WI38 (cell line): ENCODE measurements around the gene LMX1A.

Experiments
- H3K4me3 ChIP-seq: 2 replicates; pipeline ENCODE4 v1.5.1; 2011; ENCODE audit warnings: low read depth, mild to moderate bottlenecking, control low read depth, low read length
- TF ChIP-seq, protein P1 (sequence below): IDR thresholded peaks from 2 replicates; pipeline ENCODE4 v1.5.1; 2012; ENCODE audit warnings: low read depth, mild to moderate bottlenecking, control low read depth, low read length

The LMX1A gene

DNA sequence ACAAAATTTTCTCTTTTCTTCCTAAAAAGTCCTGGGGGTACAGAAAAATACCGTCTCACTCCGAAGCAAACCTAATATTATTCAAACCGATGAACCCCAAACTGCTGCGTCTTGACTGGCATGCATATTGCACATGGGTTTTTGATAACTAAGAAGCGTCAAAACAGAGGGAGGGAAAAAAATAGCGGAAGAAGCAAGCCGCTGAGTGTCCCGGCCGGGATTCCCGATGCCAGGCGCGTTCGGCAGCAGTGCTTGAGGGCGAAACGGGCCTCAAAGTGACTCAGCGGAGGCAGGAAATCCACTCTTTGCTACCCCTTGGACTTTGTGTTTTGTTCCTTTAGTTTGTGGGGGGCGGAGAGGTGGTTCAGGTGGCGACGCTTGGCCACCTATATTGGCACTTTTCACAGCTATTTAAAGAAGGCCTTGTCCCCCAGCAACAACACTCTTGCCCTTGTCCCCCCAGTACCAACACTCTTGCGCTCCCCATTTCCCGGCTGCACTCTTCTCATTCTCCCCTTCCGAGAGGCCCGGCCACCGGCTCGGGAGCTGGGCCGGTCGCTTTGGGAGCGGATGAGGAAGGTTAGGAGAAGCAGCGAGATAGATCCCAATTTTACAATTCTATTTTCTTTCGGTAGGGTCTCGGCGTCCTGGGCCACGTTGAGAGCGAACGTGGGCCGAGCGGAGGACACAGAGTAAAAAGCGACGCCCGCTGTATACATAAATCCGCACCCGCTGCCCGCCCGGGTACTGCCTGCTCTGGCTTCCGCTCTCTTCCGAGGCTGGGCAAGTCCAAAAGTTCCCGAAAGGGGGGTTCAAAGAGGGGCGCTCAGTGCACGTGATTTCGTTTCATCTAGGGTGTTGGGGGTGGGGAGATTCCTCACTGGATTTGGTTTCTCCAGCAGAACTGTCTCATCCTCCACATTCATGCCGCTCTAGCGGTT lies 2.5 kb downstream of the LMX1A start:
- no peak overlapping the region for H3K4me3 ChIP-seq
- TF ChIP-seq, protein P1, sequence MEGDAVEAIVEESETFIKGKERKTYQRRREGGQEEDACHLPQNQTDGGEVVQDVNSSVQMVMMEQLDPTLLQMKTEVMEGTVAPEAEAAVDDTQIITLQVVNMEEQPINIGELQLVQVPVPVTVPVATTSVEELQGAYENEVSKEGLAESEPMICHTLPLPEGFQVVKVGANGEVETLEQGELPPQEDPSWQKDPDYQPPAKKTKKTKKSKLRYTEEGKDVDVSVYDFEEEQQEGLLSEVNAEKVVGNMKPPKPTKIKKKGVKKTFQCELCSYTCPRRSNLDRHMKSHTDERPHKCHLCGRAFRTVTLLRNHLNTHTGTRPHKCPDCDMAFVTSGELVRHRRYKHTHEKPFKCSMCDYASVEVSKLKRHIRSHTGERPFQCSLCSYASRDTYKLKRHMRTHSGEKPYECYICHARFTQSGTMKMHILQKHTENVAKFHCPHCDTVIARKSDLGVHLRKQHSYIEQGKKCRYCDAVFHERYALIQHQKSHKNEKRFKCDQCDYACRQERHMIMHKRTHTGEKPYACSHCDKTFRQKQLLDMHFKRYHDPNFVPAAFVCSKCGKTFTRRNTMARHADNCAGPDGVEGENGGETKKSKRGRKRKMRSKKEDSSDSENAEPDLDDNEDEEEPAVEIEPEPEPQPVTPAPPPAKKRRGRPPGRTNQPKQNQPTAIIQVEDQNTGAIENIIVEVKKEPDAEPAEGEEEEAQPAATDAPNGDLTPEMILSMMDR: no peak

DNA sequence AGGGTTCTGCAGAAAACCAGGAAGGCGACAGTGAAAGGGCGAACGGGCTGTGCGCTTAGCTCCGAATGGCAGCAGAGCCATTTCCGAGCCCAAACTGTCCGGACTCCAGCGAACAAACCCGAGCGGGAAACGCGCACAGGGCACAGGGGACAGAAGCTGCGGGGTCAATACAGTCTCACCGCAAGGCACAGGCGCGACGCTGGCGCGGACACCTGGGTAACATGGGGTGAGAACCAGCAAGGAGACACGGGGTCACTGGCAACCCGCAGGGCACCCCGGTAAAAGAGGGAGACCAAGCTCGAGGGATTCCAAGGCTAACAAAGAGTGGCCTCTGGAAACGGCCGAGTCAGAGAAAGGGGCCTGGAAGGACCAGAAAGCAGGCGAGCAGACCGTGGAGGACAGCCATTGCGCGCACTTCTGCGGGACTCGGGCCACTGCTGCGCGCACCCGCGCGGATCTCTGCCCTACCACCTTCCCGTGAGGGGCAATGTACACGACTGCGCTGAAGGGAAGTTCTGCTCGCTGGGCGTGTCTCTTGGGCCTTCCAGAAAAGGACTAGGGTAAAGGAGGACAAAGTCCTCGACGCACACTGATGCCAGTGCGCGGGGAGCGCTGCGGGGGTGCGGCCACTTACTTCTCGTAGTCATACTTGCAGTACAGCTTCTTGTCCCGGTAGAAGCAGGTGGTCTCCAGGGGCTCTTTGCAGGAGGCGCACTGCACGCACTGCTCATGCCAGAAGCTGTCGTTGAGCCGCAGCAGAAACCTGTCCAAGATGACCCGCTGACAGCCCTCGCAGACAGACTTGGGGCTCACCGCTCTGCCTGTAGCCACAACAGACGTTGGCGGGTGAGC lies 3.8 kb downstream of the LMX1A start:
- H3K4me3 ChIP-seq: no peak overlapping the region
- TF ChIP-seq, protein P1: no peak

DNA sequence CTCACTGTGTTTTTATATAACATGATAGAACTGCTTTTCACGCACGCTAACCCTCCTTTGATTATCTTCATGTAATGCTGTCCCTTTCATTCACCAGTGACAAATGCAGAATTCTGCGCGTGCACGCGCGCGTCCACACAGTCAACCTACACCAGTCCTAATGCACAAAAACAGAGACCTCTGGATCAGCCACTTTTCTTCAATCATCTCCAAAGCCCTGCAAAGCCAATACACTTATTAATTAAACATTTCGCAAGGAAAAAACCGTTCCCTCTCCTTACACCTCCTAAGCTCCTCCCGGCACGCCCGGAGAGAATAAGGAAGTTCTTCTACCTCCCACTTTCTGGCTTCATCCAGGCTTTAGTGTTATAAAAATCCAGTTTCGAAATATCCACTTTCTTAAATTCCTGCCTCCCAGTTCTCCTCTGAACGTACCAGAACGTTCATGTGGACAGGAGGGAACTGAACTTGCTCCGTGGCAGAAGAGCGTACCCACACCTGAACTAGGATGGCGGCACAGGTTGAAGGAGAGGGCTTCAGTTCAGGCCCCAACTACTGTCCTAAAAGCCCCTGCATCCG lies 4.6 kb downstream of the LMX1A start:
- TF ChIP-seq, protein P1: no peak
- H3K4me3 ChIP-seq: no peak overlapping the region

DNA sequence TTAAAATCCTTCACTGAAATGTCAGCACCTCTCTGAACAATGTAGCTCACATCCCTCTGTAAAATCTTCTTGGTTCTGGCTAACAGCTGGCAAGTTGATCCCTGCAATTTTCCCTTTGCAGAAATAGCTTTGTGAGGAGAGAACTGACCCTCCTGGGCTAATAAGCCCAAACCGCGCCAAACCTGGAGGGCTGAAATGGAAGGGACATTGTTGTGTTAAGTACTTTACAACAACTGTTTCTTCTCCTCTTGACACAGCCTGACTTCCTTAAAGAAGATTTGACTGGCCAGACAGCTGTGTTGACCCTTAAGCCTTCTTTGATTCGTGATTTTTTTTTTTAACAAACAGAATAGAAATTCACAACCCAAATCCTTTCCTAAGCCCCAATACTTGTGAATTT lies 5.7 kb downstream of the LMX1A start:
- no peak overlapping the region for H3K4me3 ChIP-seq
- TF ChIP-seq, protein P1: no peak

DNA sequence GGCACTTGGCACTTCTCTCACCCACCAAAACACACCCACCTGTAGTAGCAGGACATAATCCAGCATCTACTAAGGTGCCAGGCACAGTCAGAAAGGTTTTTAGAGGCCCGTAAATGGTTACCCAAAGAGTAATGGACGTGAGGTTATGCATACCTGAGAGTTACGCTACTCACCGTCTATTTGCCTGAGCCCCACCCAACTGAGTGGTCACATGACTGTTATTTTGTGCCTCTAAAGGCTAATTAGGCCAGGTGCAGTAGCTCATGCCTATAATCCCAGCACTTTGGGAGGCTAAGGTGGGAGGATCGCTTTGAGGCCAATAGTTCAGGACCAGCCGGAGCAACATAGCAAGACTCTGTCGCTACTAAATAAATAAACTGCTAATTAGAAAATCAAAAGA lies 11.0 kb downstream of the LMX1A start:
- TF ChIP-seq, protein P1: no peak
- H3K4me3 ChIP-seq: no peak overlapping the region

DNA sequence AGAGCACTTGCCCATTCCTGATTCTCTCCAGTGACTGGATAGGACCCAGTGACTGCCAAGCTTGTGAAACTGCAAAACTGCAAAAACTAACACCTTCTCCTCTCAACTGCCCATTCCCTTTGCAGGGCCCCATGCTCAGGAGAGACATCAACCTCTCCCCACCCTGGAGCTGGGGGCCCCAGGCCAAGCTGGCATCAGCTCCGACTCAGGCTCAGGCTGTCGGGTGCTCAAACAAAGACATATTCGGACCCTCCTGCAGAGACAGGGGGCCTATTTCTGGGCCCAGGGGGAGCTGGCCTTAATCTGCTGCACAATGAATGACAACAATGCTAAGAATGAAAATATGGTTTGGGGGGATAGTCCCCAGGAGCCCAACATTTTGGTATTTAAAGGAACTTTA lies 11.8 kb downstream of the LMX1A start:
- TF ChIP-seq, protein P1: no peak
- H3K4me3 ChIP-seq: no peak overlapping the region

DNA sequence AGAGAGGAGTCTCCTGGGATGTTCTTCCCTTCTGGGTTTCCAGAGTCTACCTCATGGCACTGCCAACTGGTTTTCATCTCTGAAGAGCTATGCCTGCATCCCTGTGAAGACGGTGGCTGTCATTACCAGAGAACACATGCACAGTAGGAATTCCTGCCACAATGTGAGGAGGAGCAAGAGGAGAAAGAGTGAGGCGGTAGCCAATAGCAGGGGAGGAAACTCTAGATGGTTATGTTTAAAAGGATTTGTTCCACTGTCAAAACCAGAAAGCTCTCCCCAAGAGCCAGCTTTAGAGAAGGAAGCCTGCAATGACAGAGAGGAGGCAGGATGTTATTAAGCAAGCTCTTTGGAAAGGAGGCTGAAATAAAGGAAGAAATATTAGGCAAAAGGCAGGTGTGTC lies 12.3 kb downstream of the LMX1A start:
- TF ChIP-seq, protein P1: no peak
- H3K4me3 ChIP-seq: no peak overlapping the region
